NCI-H345 (cell line): ENCODE measurements around the gene CDC5L.
"Not testable (repeated sequence)": the region's sequence is repeated elsewhere in the genome, so short reads cannot be mapped to it uniquely, and the experiment has no call there.

Experiments used
- DNase-seq: peaks from one replicate; lab custom pipeline; 2025; lab: John Stamatoyannopoulos, UW

The CDC5L gene

GRCh38 chr6:44415449-44415848 is 27.9 kb downstream of the CDC5L start:
- no peak for DNase-seq

- no peak for DNase-seq
Observed at GRCh38 chr6:44415873-44416502, 28.5 kb downstream of the CDC5L start.

GRCh38 chr6:44422531-44422930 is 35.0 kb downstream of the CDC5L start:
- no peak for DNase-seq

- no peak for DNase-seq
Observed at GRCh38 chr6:44423306-44423705, 35.8 kb downstream of the CDC5L start.

- no peak for DNase-seq
Observed at GRCh38 chr6:44425951-44426350, 38.4 kb downstream of the CDC5L start.

GRCh38 chr6:44428682-44429081 is 41.2 kb downstream of the CDC5L start:
- no peak for DNase-seq

GRCh38 chr6:44430326-44430725 is 42.8 kb downstream of the CDC5L start:
- DNase-seq = no peak

GRCh38 chr6:44431118-44431725 is 43.7 kb downstream of the CDC5L start:
- peak; percentile 23 for DNase-seq

GRCh38 chr6:44432227-44432626 is 44.7 kb downstream of the CDC5L start:
- no peak for DNase-seq

- no peak for DNase-seq
Observed at GRCh38 chr6:44432726-44433125, 45.2 kb downstream of the CDC5L start.

GRCh38 chr6:44435500-44435899 is 48.0 kb downstream of the CDC5L start:
- DNase-seq = no peak

- no peak for DNase-seq
Observed at GRCh38 chr6:44438827-44439226, 51.3 kb downstream of the CDC5L start.

GRCh38 chr6:44439270-44440045 is 52.0 kb downstream of the CDC5L start:
- no peak for DNase-seq

GRCh38 chr6:44441091-44441855 is 53.8 kb downstream of the CDC5L start:
- no peak for DNase-seq

- DNase-seq = no peak
Observed at GRCh38 chr6:44442236-44442635, 54.7 kb downstream of the CDC5L start.

GRCh38 chr6:44442833-44443444 is 55.4 kb downstream of the CDC5L start:
- no peak for DNase-seq

GRCh38 chr6:44444853-44445252 is 57.3 kb downstream of the CDC5L start:
- DNase-seq = no peak

GRCh38 chr6:44446626-44447300 is 59.3 kb downstream of the CDC5L start:
- no peak for DNase-seq

GRCh38 chr6:44449181-44449580 is 61.7 kb downstream of the CDC5L start:
- not testable (repeated sequence) for DNase-seq

GRCh38 chr6:44451803-44452695 is 64.5 kb downstream of the CDC5L start:
- DNase-seq = no peak
